H9 (cell line): Measurements from ENCODE around the gene TGDS. TPM values are rescaled to one million over a fixed set of nuclear protein-coding genes. Genes with fewer than 3 reads are reported as not detected.
A peak's percentile ranks its signal among the peaks of the same experiment; 100 is the strongest.

Experiments
- DNase-seq: peaks from one replicate; pipeline ENCODE4 v3.0.0-alpha.2; 2017
- H2AFZ ChIP-seq: one replicate; pipeline ENCODE4 v1.6.1; 2013; ENCODE audit warnings: mild to moderate bottlenecking, low read length, control low read depth, moderate library complexity
- H2AK5ac ChIP-seq: 2 replicates; pipeline ENCODE4 v1.6.1; 2013; ENCODE audit warnings: low read length, control low read depth, mixed read lengths; ENCODE audit not compliant: insufficient read length
- H2BK120ac ChIP-seq: one replicate; pipeline ENCODE4 v1.6.1; 2013; ENCODE audit warnings: low read depth, mild to moderate bottlenecking, low read length, control low read depth, inconsistent platforms; ENCODE audit not compliant: poor library complexity, severe bottlenecking
- H2BK12ac ChIP-seq: 2 replicates; pipeline ENCODE4 v1.6.1; 2013; ENCODE audit warnings: low read length, control low read depth, mixed read lengths, low read depth; ENCODE audit not compliant: insufficient read length
- H2BK15ac ChIP-seq: 2 replicates; pipeline ENCODE4 v1.6.1; 2013; ENCODE audit warnings: low read depth, low read length, control low read depth
- H2BK20ac ChIP-seq: one replicate; pipeline ENCODE4 v1.6.1; 2013; ENCODE audit warnings: low read depth, mild to moderate bottlenecking, low read length, control low read depth, inconsistent platforms; ENCODE audit not compliant: poor library complexity, severe bottlenecking
- H2BK5ac ChIP-seq: 2 replicates; pipeline ENCODE4 v1.6.1; 2013; ENCODE audit warnings: low read length, control low read depth, mixed read lengths; ENCODE audit not compliant: insufficient read length
- H3K14ac ChIP-seq: 2 replicates; pipeline ENCODE4 v1.6.1; 2013; ENCODE audit warnings: low read length, control low read depth; ENCODE audit not compliant: insufficient read depth
- H3K18ac ChIP-seq: 2 replicates; pipeline ENCODE4 v1.6.1; 2013; ENCODE audit warnings: low read depth, mild to moderate bottlenecking, mixed read lengths, low read length, control low read depth; ENCODE audit not compliant: insufficient read length
- H3K23ac ChIP-seq: 2 replicates; pipeline ENCODE4 v1.6.1; 2013; ENCODE audit warnings: low read length, control low read depth, mixed read lengths, low read depth; ENCODE audit not compliant: insufficient read length
- H3K23me2 ChIP-seq: 2 replicates; pipeline ENCODE4 v1.6.1; 2013; ENCODE audit warnings: low read depth, mild to moderate bottlenecking, mixed read lengths, low read length, control low read depth; ENCODE audit not compliant: insufficient read length, poor library complexity, severe bottlenecking
- H3K27ac ChIP-seq: 2 replicates; pipeline ENCODE4 v1.5.1; 2013; ENCODE audit warnings: low read length, control low read depth, mixed read lengths, low read depth; ENCODE audit not compliant: insufficient read length
- H3K27me3 ChIP-seq: 2 replicates; pipeline ENCODE4 v1.6.1; 2013; ENCODE audit warnings: low read length, control low read depth, inconsistent platforms; ENCODE audit not compliant: insufficient read depth
- H3K4ac ChIP-seq: 2 replicates; pipeline ENCODE4 v1.6.1; 2013; ENCODE audit warnings: low read depth, mild to moderate bottlenecking, control low read depth, inconsistent platforms, low read length, moderate library complexity
- H3K4me1 ChIP-seq: 2 replicates; pipeline ENCODE4 v1.6.1; 2013; ENCODE audit warnings: low read length, control low read depth, inconsistent platforms; ENCODE audit not compliant: insufficient read depth
- H3K4me2 ChIP-seq: 2 replicates; pipeline ENCODE4 v1.6.1; 2013; ENCODE audit warnings: low read length, control low read depth, mixed read lengths; ENCODE audit not compliant: insufficient read length, insufficient read depth
- H3K56ac ChIP-seq: 2 replicates; pipeline ENCODE4 v1.6.1; 2013; ENCODE audit warnings: low read depth, mild to moderate bottlenecking, mixed read lengths, low read length, control low read depth; ENCODE audit not compliant: insufficient read length
- H3K79me1 ChIP-seq: 2 replicates; pipeline ENCODE4 v1.6.1; 2013; ENCODE audit warnings: low read depth, mild to moderate bottlenecking, moderate library complexity, low read length, control low read depth, inconsistent platforms; ENCODE audit not compliant: insufficient read depth, poor library complexity, severe bottlenecking
- H3K79me2 ChIP-seq: 2 replicates; pipeline ENCODE4 v1.6.1; 2013; ENCODE audit warnings: low read length, control low read depth, inconsistent platforms; ENCODE audit not compliant: insufficient read depth
- H3K9ac ChIP-seq: 2 replicates; pipeline ENCODE4 v1.6.1; 2013; ENCODE audit warnings: low read length, control low read depth, mixed read lengths; ENCODE audit not compliant: insufficient read length; ENCODE audit errors: extremely low read depth
- H3K9me3 ChIP-seq: one replicate; pipeline ENCODE4 v1.6.1; 2013; ENCODE audit warnings: low read depth, low read length, inconsistent platforms; ENCODE audit not compliant: control insufficient read depth
- H3T11ph ChIP-seq: one replicate; pipeline ENCODE4 v1.6.1; 2013; ENCODE audit warnings: mild to moderate bottlenecking, low read length, control low read depth, inconsistent platforms
- H4K20me1 ChIP-seq: one replicate; pipeline ENCODE4 v1.6.1; 2013; ENCODE audit not compliant: control insufficient read depth, insufficient read length, insufficient read depth
- H4K5ac ChIP-seq: 2 replicates; pipeline ENCODE4 v1.6.1; 2013; ENCODE audit warnings: low read depth, mild to moderate bottlenecking, mixed read lengths, low read length, control low read depth; ENCODE audit not compliant: insufficient read length
- H4K8ac ChIP-seq: replicated peaks from 2 replicates; pipeline ENCODE4 v1.6.1; 2013; ENCODE audit warnings: low read length, control low read depth, mixed read lengths, low read depth; ENCODE audit not compliant: insufficient read length
- H4K91ac ChIP-seq: 2 replicates; pipeline ENCODE4 v1.6.1; 2013; ENCODE audit warnings: low read depth, mild to moderate bottlenecking, moderate library complexity, mixed read lengths, low read length, control low read depth; ENCODE audit not compliant: insufficient read length
- H3K27ac Mint-ChIP-seq, 3 experiments: 2 replicates in 2 of 3; 3 replicates in 1 of 3; pipeline ENCODE4 v1.8.0; 2020 to 2021; ENCODE audit warnings: mixed read lengths in 3 of 3, mild to moderate bottlenecking in 1 of 3, moderate library complexity in 1 of 3
- H3K27me3 Mint-ChIP-seq: 2 replicates; pipeline ENCODE4 v1.8.0; 2021; ENCODE audit warnings: low read depth, mild to moderate bottlenecking, moderate library complexity, mixed read lengths
- H3K36me3 Mint-ChIP-seq, 3 experiments: 2 replicates in 2 of 3; 3 replicates in 1 of 3; pipeline ENCODE4 v1.8.0; 2020 to 2021; ENCODE audit warnings: low read depth in 3 of 3, mixed read lengths in 3 of 3; ENCODE audit not compliant: insufficient read depth in 1 of 3
- H3K4me1 Mint-ChIP-seq, 2 experiments: 2 replicates each; pipeline ENCODE4 v1.8.0; 2020; ENCODE audit warnings: mixed read lengths in 2 of 2
- H3K4me3 Mint-ChIP-seq, 2 experiments: 2 replicates in 1 of 2; 3 replicates in 1 of 2; pipeline ENCODE4 v1.8.0; 2020 to 2021; ENCODE audit warnings: mild to moderate bottlenecking in 2 of 2, mixed read lengths in 2 of 2, moderate library complexity in 1 of 2
- H3K9me3 Mint-ChIP-seq, 2 experiments: 2 replicates in 1 of 2; 3 replicates in 1 of 2; pipeline ENCODE4 v1.8.0; 2020; ENCODE audit warnings: mild to moderate bottlenecking in 2 of 2, mixed read lengths in 2 of 2, moderate library complexity in 1 of 2
- WGBS: extraction: QIAGEN DNeasy Blood & Tissue Kit; methylation state at CpG from one replicate; pipeline ENCODE4 v1.1.7; 2013; ENCODE audit warnings: missing lambda C conversion rate, low lambda C conversion rate, mixed read lengths; ENCODE audit not compliant: insufficient read length; ENCODE audit errors: extremely low coverage; 5-methylcytosine and 5-hydroxymethylcytosine counted together
- long read RNA-seq: library from polyadenylated mRNA; unstranded; transcript quantifications from one replicate; pipeline ENCODE4 v2.0.0, GENCODE V29; 2020
- total RNA-seq: library from RNA; stranded (reverse); gene quantifications from 2 replicates; pipeline ENCODE4 v1.2.1, GENCODE V29; 2021
- TF ChIP-seq, protein P1 (sequence below): fragments of 200-600 bp; sonication (generic); conservative IDR thresholded peaks from 3 replicates; pipeline ENCODE4 v1.8.0; 2021; ENCODE audit warnings: antibody characterized with exemption, mild to moderate bottlenecking

TGDS gene
- 10.4 and 13.9 TPM in 2 replicates for total RNA-seq
- long read RNA-seq, transcript TGDS-201 (12 exons, 1,905 nt) = major isoform, 17 of 39 reads
- long read RNA-seq, partial matches to known transcripts = 8 of 39 reads
- long read RNA-seq, other reads (novel, unspliced or antisense) = 14 of 39 reads

- WGBS = no CpG with 5 or more reads among the region's 41 CpGs
- Histone ChIP-seq H4K8ac (no peak within 1 kb of the TSS), H3K79me2 (peaks cover 5% of the 10 kb centered on the region; the same call in 1 of the 2 replicates), H3K27me3 (no peaks in the 10 kb centered on the region; the same call in 1 of the 2 replicates), H3K79me1 (peaks cover 3% of the 10 kb centered on the region), H3K9ac (peak within 1 kb of the TSS; percentile 74), H3K23ac (no peak within 1 kb of the TSS), H3T11ph (no peak within 1 kb of the TSS), H2AFZ (peak within 1 kb of the TSS; percentile 10), H3K14ac (peak within 1 kb of the TSS; percentile 49; the same call in 1 of the 2 replicates), H3K4me2 (peak within 1 kb of the TSS; percentile 83), H3K23me2 (peaks cover 9% of the 10 kb centered on the region), H3K56ac (no peak within 1 kb of the TSS), H2BK15ac (no peak within 1 kb of the TSS), H4K91ac (no peak within 1 kb of the TSS), H4K20me1 (no peaks in the 10 kb centered on the region), H3K4me1 (no peaks in the 10 kb centered on the region), H3K27ac (no peak within 1 kb of the TSS), H4K5ac (no peak within 1 kb of the TSS), H3K4ac (no peak within 1 kb of the TSS), H2BK20ac (no peak within 1 kb of the TSS), H2BK12ac (no peak within 1 kb of the TSS), H2AK5ac (no peak within 1 kb of the TSS), H3K9me3 (peaks cover 7% of the 10 kb centered on the region), H2BK5ac (no peak within 1 kb of the TSS), H3K18ac (peak within 1 kb of the TSS; percentile 5), H2BK120ac (no peak within 1 kb of the TSS)
- Mint-ChIP-seq H3K27ac (peak within 1 kb of the TSS; percentile 90 to 96 (median 93)), H3K4me1 (peaks cover 16 to 22% of the 10 kb centered on the region in 2 experiments), H3K27me3 (peaks cover 13% of the 10 kb centered on the region), H3K36me3 (peaks cover 9 to 17% (median 17%) of the 10 kb centered on the region in 3 experiments), H3K9me3 (peaks cover 7 to 12% of the 10 kb centered on the region in 2 experiments), H3K4me3 (peak within 1 kb of the TSS; percentile 94 to 95)
- TF ChIP-seq, protein P1, sequence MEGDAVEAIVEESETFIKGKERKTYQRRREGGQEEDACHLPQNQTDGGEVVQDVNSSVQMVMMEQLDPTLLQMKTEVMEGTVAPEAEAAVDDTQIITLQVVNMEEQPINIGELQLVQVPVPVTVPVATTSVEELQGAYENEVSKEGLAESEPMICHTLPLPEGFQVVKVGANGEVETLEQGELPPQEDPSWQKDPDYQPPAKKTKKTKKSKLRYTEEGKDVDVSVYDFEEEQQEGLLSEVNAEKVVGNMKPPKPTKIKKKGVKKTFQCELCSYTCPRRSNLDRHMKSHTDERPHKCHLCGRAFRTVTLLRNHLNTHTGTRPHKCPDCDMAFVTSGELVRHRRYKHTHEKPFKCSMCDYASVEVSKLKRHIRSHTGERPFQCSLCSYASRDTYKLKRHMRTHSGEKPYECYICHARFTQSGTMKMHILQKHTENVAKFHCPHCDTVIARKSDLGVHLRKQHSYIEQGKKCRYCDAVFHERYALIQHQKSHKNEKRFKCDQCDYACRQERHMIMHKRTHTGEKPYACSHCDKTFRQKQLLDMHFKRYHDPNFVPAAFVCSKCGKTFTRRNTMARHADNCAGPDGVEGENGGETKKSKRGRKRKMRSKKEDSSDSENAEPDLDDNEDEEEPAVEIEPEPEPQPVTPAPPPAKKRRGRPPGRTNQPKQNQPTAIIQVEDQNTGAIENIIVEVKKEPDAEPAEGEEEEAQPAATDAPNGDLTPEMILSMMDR = no peak
- DNase-seq = peak; percentile 95
Measured at GRCh38 chr13:94595950-94596574, at the start of gene TGDS. TSS of gene TGDS (minus strand) at chr13:94596152. CDS start at chr13:94596136, 16 bp downstream.
